HG02938 (cell line): ENCODE results near the gene DOCK1.
"Not testable (repeated sequence)": the region's sequence is repeated elsewhere in the genome, so short reads cannot be mapped to it uniquely, and the experiment has no call there.

Source experiments
- ATAC-seq: cut with Tn5 transposase; IDR thresholded peaks from one replicate; pipeline ENCODE4 v1.9.1; 2021; ENCODE audit warnings: mild to moderate bottlenecking, moderate library complexity; ENCODE audit not compliant: unreplicated experiment

Gene DOCK1

DNA sequence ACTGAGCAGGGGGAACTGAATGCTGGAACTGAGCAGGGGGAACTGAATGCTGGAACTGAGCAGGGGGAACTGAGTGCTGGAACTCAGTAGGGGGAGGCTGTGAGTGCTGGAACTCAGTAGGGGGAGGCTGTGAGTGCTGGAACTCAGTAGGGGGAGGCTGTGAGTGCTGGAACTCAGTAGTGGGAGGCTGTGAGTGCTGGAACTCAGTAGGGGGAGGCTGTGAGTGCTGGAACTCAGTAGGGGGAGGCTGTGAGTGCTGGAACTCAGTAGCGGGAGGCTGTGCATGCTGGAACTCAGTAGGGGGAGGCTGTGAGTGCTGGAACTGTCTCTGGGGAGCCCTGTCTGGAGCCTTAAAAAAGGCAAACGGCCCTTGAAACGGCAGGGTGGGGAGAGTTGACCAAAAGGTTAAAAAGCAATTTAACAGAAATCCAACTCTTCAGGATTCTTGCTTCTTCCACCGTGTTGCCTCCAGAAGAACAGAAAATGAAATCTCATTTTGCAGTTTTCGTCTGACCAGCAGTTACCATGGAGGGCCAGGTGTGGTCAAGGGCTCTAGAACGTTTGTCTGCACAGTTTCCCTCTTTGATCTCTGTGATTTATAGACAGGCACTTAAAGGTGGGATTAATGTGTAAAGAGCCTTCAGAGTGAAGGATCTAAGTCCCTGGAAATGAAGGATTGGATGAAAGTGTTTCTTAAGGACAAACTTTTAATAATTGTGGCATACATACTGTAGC lies 19.1 kb downstream of the DOCK1 start:
- no peak for ATAC-seq

DNA sequence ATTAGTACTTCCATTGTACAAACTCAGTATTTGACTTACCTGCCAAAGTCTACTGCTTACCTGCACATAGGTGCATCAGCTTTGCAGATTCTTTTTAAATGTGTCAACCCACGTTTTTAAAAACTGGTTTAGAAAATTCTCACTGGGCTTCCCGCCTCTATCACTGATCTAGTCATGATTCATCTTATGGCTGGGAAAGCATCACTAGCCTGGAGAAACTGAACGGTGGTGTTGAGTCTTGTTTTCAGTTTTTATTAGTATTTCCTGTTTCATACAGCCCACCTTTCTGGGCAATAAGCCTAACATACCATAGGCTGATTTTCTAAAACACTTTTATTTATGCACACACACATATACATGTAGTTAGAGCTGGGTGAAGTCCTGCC lies 19.7 kb downstream of the DOCK1 start:
- no peak for ATAC-seq

DNA sequence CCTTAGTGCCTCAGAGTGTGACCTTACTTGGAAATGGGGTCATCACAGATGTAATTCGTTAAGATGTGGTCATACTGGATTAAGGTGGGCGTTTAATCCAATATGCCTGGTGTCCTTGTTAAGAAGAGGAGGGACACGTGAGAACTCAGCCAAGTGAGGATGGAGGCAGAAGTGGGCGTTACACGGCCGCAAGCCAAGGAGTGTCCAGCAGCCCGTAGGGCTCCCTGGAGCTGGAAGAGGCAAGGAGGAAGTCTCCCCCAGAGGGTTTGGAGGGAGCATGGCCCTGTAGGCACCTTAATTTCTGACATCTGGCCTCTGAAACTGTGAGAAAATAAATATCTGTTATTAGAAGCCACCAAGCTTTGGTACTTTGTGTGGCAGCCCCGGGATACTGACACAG lies 21.3 kb downstream of the DOCK1 start:
- no peak for ATAC-seq

DNA sequence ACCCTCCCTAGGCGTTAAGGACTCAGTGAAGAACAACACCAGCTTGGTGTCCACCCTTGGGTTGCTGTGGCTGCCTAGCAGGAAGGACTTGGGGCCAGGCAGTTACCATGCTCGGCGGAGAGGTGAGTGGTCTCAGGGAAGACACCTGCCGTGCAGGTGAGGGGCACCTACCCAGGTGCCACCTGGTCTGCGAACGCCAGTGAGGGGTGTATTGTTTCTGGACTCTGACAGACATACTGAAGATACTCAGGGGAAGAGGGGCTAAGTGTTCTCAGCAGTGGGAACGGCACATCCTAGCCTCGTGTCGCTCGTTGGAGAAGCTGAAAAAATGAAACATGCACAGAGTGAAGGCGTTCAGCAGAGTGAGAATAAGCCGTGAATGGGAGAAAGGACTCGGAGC lies 22.6 kb downstream of the DOCK1 start:
- ATAC-seq = no peak

DNA sequence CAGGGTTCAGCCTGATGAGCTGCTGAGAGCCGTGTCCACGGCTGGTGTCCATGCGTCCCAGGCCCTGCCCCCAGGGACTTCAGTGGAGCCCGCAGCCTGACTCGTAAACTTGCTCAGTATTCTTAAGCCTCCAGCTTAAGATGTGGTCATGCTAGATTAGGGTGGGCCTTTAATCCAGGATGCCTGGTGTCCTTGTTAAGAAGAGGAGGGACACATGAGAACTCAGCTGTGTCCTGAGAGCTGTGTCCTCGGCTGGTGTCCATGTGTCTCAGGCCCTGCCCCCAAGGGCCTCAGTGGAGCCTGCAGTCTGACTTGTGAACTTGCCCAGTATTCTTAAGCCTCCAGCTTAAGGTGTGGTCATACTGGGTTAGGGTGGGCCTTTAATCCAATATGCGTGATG lies 23.0 kb downstream of the DOCK1 start:
- ATAC-seq = no peak

DNA sequence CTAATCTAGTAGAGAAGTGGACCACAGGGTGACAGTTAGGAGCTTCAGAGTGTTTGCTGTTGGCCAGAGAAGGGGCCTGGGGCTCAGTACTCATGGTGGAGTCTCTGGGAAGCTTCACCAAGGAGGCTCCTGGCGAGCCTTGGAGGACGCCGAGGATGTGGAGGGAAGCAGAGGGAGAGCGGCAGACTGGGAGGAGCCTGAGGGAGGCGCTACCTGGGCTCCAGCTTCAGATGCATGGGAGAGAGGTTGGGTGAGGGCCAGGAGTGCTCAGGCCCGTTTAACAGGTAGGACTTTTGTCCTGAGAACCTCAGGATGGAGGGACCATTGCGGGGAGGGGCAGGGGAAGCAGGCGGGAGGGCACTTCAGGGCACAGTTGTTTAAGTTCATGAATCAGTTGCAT lies 24.2 kb downstream of the DOCK1 start:
- ATAC-seq = no peak

DNA sequence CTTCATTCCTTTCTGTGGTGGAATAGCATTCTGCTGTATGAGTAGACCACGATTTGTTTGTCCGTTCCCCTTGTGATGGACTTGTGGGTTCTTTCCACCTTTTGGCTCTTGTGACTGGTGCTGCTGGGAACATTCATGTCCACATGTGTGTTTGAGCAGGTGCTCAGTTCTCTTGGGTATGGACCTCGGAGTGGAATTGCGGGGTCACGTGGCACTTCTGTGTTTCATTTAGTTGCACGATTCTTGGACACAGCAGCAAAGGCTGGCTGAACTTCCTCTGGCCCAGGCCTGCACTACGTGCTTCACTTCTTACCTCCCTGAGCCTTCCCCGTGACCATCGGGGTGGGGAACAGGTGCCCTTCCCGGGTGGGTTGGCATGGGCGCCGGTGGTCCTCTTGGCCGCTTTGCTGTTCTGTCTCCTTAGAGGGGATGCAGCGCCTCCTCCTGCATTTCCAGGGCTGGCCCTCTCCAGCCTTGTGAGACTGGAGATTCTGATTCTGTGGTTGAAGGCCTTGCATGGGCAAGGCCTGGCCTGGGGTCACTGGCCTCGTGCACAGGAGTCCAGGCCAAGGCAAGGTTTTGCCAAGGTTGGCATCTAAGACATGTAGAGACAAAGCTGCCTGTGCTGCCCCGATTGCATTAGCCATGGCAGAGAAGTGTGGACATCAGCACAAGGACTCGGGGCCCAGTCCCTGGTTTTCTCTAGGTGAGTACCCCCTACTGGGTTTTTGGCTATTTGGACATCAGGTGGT lies 25.1 kb downstream of the DOCK1 start:
- no peak for ATAC-seq

DNA sequence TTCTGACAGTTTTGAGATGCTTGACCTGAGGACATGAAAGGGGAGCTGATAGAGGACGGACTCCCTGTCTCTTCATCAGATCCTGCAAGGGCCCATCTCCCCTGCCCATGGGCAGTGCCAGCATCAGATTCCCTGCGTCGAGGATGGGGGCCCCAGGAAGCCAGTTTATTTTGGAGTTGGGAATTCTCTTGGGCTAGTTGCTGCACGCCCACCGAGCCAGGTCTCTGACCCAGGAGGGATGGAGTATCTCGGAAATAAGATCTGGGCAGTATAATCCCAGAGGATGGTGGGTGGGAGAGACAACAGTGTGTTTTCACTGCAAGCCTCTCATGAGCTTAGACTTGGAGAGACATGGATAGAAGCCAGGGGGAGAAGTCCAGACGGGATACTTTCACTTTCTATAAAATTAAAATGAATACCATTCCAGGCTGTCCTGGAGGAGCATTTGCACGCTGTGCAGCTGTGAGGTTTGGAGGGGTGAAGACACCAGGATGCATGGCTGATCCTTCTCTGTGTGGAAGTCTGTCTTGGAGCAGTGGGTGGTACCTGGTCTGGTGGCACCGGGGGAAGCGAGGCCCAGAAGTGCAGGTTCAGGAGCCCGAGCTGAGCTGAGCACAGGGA lies 25.8 kb downstream of the DOCK1 start:
- no peak for ATAC-seq

DNA sequence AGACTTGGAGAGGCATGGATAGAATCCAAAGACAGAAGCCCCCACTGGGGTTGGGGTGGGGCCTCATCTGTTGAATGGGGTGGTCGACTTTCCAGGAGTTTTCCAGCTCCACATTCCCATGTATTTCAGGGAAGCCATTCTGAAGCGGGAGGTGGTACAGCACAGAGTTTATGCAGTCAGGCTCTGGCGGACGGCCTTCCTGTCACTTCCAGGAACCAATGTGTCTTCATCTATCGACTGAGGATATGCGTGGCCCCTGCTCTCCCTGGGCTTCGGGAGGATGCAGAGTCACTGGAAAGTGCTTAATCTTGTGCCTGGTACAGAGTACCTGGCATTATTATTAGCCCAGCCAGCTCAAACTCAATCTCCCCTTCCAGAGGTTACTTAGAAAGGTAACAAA lies 26.3 kb downstream of the DOCK1 start:
- ATAC-seq = no peak

DNA sequence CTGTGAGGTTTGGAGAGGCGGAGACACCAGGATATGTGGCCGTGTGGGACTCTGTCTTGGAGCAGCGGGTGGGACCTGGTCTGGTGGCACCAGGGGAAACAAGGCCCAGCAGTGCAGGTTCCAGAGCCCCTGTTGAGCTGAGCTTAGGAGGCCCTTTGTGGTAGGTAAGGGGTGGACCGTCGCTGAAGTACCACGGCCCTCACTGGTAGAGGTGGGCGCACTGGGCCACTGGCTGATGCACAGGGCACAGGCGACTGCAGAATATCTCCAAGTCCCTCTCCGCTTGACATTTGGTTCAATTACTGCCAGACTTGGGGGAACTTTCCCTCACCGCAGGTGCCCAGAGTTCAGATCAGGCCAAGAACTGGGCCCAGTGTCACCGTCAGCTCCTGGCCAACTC lies 27.3 kb downstream of the DOCK1 start:
- ATAC-seq = no peak

DNA sequence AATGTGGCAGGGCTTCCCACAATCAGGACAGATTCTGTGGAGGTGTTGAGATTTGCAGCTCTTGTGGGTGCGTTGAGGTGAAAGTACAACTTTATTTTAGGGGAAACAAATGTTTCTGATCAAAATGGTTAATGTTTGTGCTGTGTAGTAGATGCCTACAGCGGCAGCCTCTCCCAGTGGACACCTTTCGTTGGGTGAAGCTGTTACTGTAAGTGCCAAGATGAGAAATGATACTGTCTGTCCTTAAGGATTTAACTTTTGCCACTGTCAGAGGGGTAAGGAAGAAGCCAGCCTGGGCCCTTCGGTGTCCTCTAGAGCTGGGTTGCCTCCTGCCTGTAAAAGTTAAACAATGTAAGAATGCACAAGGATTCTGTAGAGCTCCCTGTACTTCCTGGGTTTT lies 27.9 kb downstream of the DOCK1 start:
- ATAC-seq = no peak

DNA sequence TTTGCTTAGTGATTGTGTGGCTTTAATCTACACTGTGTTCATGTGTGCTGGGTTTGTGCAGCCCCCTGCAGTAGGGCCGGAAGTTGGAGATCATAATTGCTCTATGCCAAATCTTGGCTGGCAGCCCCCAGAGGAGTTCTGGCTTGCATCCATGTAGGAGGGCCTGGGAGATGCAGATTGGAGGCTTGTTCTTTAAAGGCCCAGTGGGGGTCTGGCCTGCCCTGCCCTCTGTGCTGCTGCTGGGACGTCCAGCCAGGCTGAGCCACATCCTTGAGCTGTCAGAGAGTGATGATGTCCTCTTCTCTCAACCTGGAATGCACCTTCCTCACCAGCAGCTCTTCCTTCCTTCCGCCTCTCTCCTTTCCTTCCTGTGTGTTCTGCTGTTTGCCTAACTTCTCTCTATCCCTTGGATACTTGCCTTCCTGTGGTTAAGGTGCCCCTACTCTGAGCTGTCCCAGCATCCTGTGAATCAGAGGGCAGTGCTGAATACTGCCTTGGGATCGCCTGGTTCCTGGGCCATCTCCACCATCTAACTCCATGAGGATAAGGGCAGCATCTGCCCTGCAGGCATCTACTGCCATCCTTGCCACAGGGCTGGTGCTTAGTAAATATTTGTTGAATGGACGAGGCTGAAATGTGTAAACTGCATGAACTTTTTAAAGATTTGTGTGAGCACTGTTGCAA lies 30.2 kb downstream of the DOCK1 start:
- no peak for ATAC-seq

DNA sequence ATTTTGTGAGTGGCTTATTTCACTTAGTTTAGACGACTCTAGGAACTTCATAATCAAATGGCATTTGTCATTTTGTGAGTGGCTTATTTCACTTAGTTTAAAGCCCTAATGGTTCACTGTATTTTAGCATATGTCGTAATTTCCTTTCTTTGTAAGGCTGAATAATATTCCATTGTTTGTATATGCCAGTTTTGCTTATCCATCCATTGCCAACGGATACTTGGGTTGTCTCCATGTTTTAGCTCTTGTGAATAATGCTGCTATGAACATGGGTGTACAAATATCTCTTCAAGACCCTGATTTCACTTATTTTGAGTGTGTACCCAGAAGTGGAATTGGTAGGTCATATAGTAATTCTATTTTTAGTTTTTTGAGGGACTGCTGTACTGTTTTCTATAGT lies 31.8 kb downstream of the DOCK1 start:
- ATAC-seq = no peak

DNA sequence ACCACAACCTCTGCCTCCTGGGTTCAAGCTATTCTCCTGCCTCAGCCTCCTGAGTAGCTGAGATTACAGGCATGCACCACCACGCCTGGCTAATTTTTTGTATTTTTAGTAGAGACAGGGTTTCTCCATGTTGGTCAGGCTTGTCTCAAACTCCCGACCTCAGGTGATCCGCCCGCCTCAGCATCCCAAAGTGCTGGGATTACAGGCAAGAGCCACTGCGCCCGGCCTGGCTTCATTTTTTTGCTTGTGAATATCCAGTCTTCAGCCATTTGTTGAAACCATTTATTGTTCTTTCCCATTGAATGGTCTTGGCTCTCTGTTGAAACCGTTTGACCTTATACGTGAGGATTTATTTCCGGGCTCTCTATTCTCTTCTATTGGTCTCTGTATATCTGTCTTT lies 32.9 kb downstream of the DOCK1 start:
- not testable (repeated sequence) for ATAC-seq

DNA sequence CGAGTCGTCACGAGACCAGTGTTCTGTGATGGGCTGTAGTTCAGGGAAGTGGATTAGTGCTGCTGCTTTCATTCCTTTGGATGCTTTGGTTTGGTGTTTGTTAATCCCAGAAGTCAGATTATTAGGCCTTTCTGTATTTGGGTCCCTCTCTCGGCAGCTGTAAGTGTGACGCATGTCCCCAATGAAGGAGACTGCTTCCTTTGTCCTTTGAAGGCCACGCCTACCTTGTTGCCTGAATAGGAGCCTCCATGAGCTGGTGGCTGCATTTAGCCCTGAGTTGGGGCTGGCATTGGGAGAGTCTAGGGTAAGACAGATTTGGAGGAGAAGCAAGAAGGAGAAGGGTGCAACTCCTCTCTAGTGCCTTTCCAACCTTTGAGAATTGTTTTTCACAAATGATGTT lies 34.5 kb downstream of the DOCK1 start:
- ATAC-seq = no peak

DNA sequence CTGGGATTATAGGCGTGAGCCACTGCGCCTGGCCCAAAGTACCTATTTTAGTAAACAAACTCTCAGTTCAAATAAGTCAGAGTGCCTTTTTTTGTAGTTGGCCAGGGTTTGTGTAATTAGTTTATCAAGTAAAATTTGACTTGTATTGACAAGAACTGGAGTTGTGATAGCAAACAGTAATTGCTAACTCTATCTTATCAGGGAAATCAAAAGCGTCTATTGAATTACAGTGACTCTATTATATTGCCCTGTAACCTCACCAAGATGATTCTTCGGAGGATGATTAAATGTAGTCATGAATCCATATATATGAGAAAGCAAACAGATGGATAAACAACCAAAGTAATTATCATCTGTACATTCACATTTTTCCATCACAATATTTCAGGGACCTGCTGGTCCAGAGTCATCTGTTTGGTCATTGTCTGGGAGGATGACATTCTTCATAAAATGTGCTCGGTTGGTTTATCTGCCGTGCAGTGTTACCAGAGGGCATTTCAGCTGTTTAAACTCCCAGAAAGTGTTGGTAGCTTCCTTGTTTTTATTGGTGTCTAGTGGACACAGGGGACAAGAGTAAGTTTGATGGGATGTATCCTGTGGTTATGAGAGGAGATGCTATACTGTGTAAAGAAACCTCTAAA lies 35.6 kb downstream of the DOCK1 start:
- no peak for ATAC-seq

DNA sequence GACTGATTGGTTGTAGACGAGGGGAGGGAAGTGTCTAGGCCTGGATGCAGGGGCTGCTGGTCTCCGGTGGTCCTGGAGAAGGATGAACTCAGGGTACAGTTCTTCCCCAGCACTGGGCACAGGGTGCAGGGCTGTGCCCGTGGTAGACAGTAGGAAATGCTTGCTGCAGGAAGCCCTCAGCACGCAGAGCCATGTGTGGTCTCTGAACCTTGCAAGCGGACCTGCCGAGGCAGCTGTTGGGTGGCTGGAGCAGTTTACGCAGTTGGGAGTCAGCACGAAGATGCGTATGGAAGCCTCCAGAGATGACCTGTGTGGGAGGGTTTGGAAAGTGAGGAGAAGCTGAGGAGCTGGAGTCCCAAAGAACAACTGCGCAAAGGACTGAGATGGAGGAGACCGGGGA lies 39.0 kb downstream of the DOCK1 start:
- no peak for ATAC-seq

DNA sequence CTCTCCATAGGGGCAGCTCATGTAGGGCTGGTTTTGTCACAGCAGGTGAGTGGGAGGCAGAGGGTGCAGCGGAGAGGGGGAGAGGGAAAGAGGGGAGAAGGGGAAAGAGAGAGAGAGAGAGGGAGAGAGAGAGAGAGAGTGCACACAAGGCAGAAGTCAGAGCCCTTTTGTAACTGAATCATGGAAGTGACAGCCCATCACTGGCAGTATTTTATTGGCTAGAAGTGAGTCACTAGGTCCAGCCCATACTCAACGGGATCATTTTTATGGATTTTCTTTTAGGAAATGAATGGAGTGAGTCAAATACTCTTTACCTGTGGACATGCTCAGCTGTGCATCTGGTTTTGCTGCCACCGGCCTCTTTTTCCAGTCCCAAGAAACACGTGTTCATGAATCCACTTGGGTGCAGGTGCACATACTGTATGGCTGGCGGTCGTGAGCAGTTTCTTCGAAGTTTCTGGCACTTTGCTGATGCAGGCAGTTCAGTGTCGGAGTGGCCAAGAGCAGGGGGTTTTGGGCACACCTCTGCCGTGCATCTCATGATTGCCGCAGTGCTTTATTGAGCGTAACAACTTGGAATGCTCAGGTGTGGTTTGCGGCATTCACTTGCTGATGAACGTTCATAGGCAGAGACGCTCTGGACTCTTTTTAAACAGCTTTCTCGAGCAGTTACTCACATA lies 40.3 kb downstream of the DOCK1 start:
- no peak for ATAC-seq

DNA sequence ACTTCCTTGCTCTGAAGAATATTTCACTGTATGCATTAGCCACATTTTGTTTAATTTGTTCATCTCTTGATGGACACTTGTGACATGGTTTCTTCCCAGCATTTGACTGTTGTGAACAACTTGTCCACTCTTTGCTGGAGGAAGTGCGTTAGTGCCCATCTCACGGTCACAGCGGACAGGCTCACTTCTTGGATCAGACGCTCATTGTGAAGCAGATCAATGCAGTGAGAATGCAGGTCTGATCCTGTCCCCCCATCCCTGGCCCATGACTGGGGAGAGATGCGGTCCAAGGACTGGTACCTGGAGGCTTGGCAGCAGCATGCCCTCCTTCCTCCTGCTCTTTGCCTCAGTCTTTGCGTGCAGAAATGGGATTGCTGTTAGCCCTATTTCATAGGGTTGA lies 41.5 kb downstream of the DOCK1 start:
- no peak for ATAC-seq

DNA sequence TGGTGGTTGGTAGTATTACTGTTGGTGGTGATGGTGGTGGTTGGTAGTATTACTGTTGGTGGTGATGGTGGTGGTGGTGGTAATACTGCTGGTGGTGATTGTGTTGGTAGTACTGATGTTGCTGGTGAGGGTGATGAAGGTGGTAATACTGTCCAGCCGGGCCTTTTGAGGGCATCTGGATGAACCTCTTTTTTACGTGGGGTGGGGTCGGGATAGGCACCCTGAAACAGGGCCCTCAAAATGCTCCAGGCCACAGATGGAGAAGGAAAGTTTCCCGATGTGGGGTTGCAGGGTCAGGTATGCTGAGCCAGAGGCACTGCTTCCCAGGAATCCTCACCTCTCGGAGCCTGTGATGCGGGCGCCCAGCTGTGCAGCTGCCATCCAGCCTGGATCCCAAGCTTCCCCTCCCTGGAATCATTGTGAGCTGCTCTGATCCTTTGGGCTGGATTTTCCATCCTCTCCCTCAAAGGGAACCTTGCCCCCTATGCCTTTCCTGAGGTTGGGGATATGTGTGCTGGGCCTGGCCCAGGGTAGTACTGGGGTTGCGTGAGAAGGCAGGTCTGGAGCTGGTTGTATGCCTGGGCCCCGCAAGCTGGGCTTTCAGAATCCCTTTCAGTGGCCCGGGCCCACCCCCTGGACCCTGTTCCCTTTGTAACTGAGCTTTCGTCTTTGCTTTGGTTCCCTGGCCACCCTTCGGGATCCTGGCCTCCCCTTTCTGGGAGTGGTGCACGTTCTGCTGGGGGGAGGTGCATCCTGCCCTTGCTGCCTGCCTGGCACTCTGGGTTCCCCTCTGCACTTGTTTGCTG lies 43.3 kb downstream of the DOCK1 start:
- no peak for ATAC-seq
